ENCODE data around the gene AIRE. TPM values are rescaled to one million over a fixed set of nuclear protein-coding genes. Genes with fewer than 3 reads are reported as not detected.
"Not testable (repeated sequence)": the region's sequence is repeated elsewhere in the genome, so short reads cannot be mapped to it uniquely, and the experiment has no call there.

Gene AIRE
- polyA plus RNA-seq = under 1 TPM; 0.01 to 0.06 TPM

GRCh38 chr21:44285138-44285992 lies at the start of gene AIRE:
AIRE (plus strand) TSS chr21:44285876; CDS start chr21:44286007, 131 bp downstream.
- H3K4me3 ChIP-seq (ENCODE audit: low read depth in 1 of 2, low read length in 2 of 2) = no peak within 1 kb of the TSS

GRCh38 chr21:44240353-44240752 lies 45.3 kb upstream of the AIRE start:
- H3K4me3 ChIP-seq (ENCODE audit: low read depth in 1 of 2, low read length in 2 of 2); H3K9me3 ChIP-seq (ENCODE audit: control insufficient read depth in 2 of 2, insufficient read depth in 1 of 2, low read depth in 1 of 2, low read length in 1 of 2); H3K27ac ChIP-seq (ENCODE audit: low read depth in 2 of 2, low read length in 1 of 2); H3K27me3 ChIP-seq (ENCODE audit: control insufficient read depth in 1 of 2, insufficient read depth in 2 of 2, low read length in 2 of 2); H3K4me1 ChIP-seq (ENCODE audit: control insufficient read depth in 2 of 2, insufficient read depth in 2 of 2, low read length in 1 of 2); H3K36me3 ChIP-seq (ENCODE audit: control insufficient read depth in 2 of 2, insufficient read depth in 2 of 2, low read length in 1 of 2): not testable (repeated sequence)
- no CpG with 5 or more reads among the region's 46 CpGs for WGBS, 2 donors

More at GRCh38 chr21:44285138-44285992, at the start of gene AIRE:
- Histone ChIP-seq H3K4me1 (ENCODE audit: control insufficient read depth in 2 of 2, insufficient read depth in 2 of 2, low read length in 1 of 2) (peaks cover 0 to 5% of the 10 kb centered on the region in 2 donors), H3K27me3 (ENCODE audit: control insufficient read depth in 1 of 2, insufficient read depth in 2 of 2, low read length in 2 of 2) (no peaks in the 10 kb centered on the region), H3K9me3 (ENCODE audit: control insufficient read depth in 2 of 2, insufficient read depth in 1 of 2, low read depth in 1 of 2, low read length in 1 of 2) (no peaks in the 10 kb centered on the region), H3K36me3 (ENCODE audit: control insufficient read depth in 2 of 2, insufficient read depth in 2 of 2, low read length in 1 of 2) (no peaks in the 10 kb centered on the region), H3K27ac (ENCODE audit: low read depth in 2 of 2, low read length in 1 of 2) (no peak within 1 kb of the TSS)
- 31% methylated on average over 44 to 56 of the region's 56 CpGs for WGBS, 2 donors

- H3K4me1 ChIP-seq (ENCODE audit: control insufficient read depth in 2 of 2, insufficient read depth in 2 of 2, low read length in 1 of 2); H3K27me3 ChIP-seq (ENCODE audit: control insufficient read depth in 1 of 2, insufficient read depth in 2 of 2, low read length in 2 of 2); H3K36me3 ChIP-seq (ENCODE audit: control insufficient read depth in 2 of 2, insufficient read depth in 2 of 2, low read length in 1 of 2); H3K4me3 ChIP-seq (ENCODE audit: low read depth in 1 of 2, low read length in 2 of 2); H3K27ac ChIP-seq (ENCODE audit: low read depth in 2 of 2, low read length in 1 of 2); H3K9me3 ChIP-seq (ENCODE audit: control insufficient read depth in 2 of 2, insufficient read depth in 1 of 2, low read depth in 1 of 2, low read length in 1 of 2): not testable (repeated sequence)
- no CpG with 5 or more reads among the region's 53 CpGs for WGBS, 2 donors
These were observed 44.8 kb upstream of the AIRE start, which contains the start of gene ICOSLG for GRCh38 chr21:44240842-44241241. ICOSLG (minus strand) TSS chr21:44240943; CDS start chr21:44240817, 126 bp downstream.

- H3K27me3 ChIP-seq (ENCODE audit: control insufficient read depth in 1 of 2, insufficient read depth in 2 of 2, low read length in 2 of 2); H3K4me3 ChIP-seq (ENCODE audit: low read depth in 1 of 2, low read length in 2 of 2); H3K4me1 ChIP-seq (ENCODE audit: control insufficient read depth in 2 of 2, insufficient read depth in 2 of 2, low read length in 1 of 2); H3K9me3 ChIP-seq (ENCODE audit: control insufficient read depth in 2 of 2, insufficient read depth in 1 of 2, low read depth in 1 of 2, low read length in 1 of 2); H3K27ac ChIP-seq (ENCODE audit: low read depth in 2 of 2, low read length in 1 of 2); H3K36me3 ChIP-seq (ENCODE audit: control insufficient read depth in 2 of 2, insufficient read depth in 2 of 2, low read length in 1 of 2): not testable (repeated sequence)
- no CpG with 5 or more reads among the region's 27 CpGs for WGBS, 2 donors
These were observed 44.4 kb upstream of the AIRE start for GRCh38 chr21:44241281-44241680.

- H3K4me1 ChIP-seq (ENCODE audit: control insufficient read depth in 2 of 2, insufficient read depth in 2 of 2, low read length in 1 of 2); H3K27ac ChIP-seq (ENCODE audit: low read depth in 2 of 2, low read length in 1 of 2); H3K4me3 ChIP-seq (ENCODE audit: low read depth in 1 of 2, low read length in 2 of 2); H3K36me3 ChIP-seq (ENCODE audit: control insufficient read depth in 2 of 2, insufficient read depth in 2 of 2, low read length in 1 of 2); H3K27me3 ChIP-seq (ENCODE audit: control insufficient read depth in 1 of 2, insufficient read depth in 2 of 2, low read length in 2 of 2); H3K9me3 ChIP-seq (ENCODE audit: control insufficient read depth in 2 of 2, insufficient read depth in 1 of 2, low read depth in 1 of 2, low read length in 1 of 2): not testable (repeated sequence)
- no CpG with 5 or more reads among the region's 15 CpGs for WGBS, 2 donors
These were observed 41.7 kb upstream of the AIRE start for GRCh38 chr21:44243980-44244379.

- WGBS, 2 donors = no CpG with 5 or more reads among the region's 17 CpGs
- H3K9me3 ChIP-seq (ENCODE audit: control insufficient read depth in 2 of 2, insufficient read depth in 1 of 2, low read depth in 1 of 2, low read length in 1 of 2); H3K27me3 ChIP-seq (ENCODE audit: control insufficient read depth in 1 of 2, insufficient read depth in 2 of 2, low read length in 2 of 2); H3K4me1 ChIP-seq (ENCODE audit: control insufficient read depth in 2 of 2, insufficient read depth in 2 of 2, low read length in 1 of 2); H3K4me3 ChIP-seq (ENCODE audit: low read depth in 1 of 2, low read length in 2 of 2); H3K36me3 ChIP-seq (ENCODE audit: control insufficient read depth in 2 of 2, insufficient read depth in 2 of 2, low read length in 1 of 2); H3K27ac ChIP-seq (ENCODE audit: low read depth in 2 of 2, low read length in 1 of 2): not testable (repeated sequence)
These were observed 37.8 kb upstream of the AIRE start for GRCh38 chr21:44247904-44248303.

GRCh38 chr21:44249204-44250037 lies 36.3 kb upstream of the AIRE start:
- H3K4me1 ChIP-seq (ENCODE audit: control insufficient read depth in 2 of 2, insufficient read depth in 2 of 2, low read length in 1 of 2); H3K4me3 ChIP-seq (ENCODE audit: low read depth in 1 of 2, low read length in 2 of 2); H3K9me3 ChIP-seq (ENCODE audit: control insufficient read depth in 2 of 2, insufficient read depth in 1 of 2, low read depth in 1 of 2, low read length in 1 of 2); H3K36me3 ChIP-seq (ENCODE audit: control insufficient read depth in 2 of 2, insufficient read depth in 2 of 2, low read length in 1 of 2); H3K27me3 ChIP-seq (ENCODE audit: control insufficient read depth in 1 of 2, insufficient read depth in 2 of 2, low read length in 2 of 2); H3K27ac ChIP-seq (ENCODE audit: low read depth in 2 of 2, low read length in 1 of 2): not testable (repeated sequence)
- no CpG with 5 or more reads among the region's 33 CpGs for WGBS, 2 donors

GRCh38 chr21:44253832-44254710 lies 31.6 kb upstream of the AIRE start:
- H3K27me3 ChIP-seq (ENCODE audit: control insufficient read depth in 1 of 2, insufficient read depth in 2 of 2, low read length in 2 of 2) = no peaks in the 10 kb centered on the region
- no peaks in the 10 kb centered on the region for H3K4me1 ChIP-seq (ENCODE audit: control insufficient read depth in 2 of 2, insufficient read depth in 2 of 2, low read length in 1 of 2)
- no peaks in the 10 kb centered on the region for H3K9me3 ChIP-seq (ENCODE audit: control insufficient read depth in 2 of 2, insufficient read depth in 1 of 2, low read depth in 1 of 2, low read length in 1 of 2)
- no peak overlapping the region for H3K4me3 ChIP-seq (ENCODE audit: low read depth in 1 of 2, low read length in 2 of 2)
- WGBS, 2 donors = 68 to 69% methylated on average over 29 of the region's 29 CpGs
- no peaks in the 10 kb centered on the region for H3K36me3 ChIP-seq (ENCODE audit: control insufficient read depth in 2 of 2, insufficient read depth in 2 of 2, low read length in 1 of 2)
- no peak overlapping the region for H3K27ac ChIP-seq (ENCODE audit: low read depth in 2 of 2, low read length in 1 of 2)

GRCh38 chr21:44255511-44255981 lies 30.1 kb upstream of the AIRE start:
- Histone ChIP-seq H3K36me3 (ENCODE audit: control insufficient read depth in 2 of 2, insufficient read depth in 2 of 2, low read length in 1 of 2) (no peaks in the 10 kb centered on the region), H3K27ac (ENCODE audit: low read depth in 2 of 2, low read length in 1 of 2) (no peak overlapping the region)
- WGBS, 2 donors = 81 to 84% methylated on average over 11 of the region's 11 CpGs

More at GRCh38 chr21:44255511-44255981, 30.1 kb upstream of the AIRE start:
- H3K4me3 ChIP-seq (ENCODE audit: low read depth in 1 of 2, low read length in 2 of 2) = no peak overlapping the region
- no peaks in the 10 kb centered on the region for H3K27me3 ChIP-seq (ENCODE audit: control insufficient read depth in 1 of 2, insufficient read depth in 2 of 2, low read length in 2 of 2)
- no peaks in the 10 kb centered on the region for H3K4me1 ChIP-seq (ENCODE audit: control insufficient read depth in 2 of 2, insufficient read depth in 2 of 2, low read length in 1 of 2)
- H3K9me3 ChIP-seq (ENCODE audit: control insufficient read depth in 2 of 2, insufficient read depth in 1 of 2, low read depth in 1 of 2, low read length in 1 of 2) = no peaks in the 10 kb centered on the region
